ENCODE results near the gene VMP1.

GRCh38 chr17:59791603-59792457, 84.4 kb downstream of the VMP1 start:
- TF ChIP-seq POLR2AphosphoS5 (IDR thresholded peaks at IDR 0.05) (no peak), POLR2A (IDR thresholded peaks at IDR 0.05) (no peak), EP300 (IDR thresholded peaks at IDR 0.05) (no peak)
- TF ChIP-seq, protein P1, sequence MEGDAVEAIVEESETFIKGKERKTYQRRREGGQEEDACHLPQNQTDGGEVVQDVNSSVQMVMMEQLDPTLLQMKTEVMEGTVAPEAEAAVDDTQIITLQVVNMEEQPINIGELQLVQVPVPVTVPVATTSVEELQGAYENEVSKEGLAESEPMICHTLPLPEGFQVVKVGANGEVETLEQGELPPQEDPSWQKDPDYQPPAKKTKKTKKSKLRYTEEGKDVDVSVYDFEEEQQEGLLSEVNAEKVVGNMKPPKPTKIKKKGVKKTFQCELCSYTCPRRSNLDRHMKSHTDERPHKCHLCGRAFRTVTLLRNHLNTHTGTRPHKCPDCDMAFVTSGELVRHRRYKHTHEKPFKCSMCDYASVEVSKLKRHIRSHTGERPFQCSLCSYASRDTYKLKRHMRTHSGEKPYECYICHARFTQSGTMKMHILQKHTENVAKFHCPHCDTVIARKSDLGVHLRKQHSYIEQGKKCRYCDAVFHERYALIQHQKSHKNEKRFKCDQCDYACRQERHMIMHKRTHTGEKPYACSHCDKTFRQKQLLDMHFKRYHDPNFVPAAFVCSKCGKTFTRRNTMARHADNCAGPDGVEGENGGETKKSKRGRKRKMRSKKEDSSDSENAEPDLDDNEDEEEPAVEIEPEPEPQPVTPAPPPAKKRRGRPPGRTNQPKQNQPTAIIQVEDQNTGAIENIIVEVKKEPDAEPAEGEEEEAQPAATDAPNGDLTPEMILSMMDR (IDR thresholded peaks at IDR 0.05): no peak

Measured in suprapubic skin (tissue), 4 donors.